CD4-positive, alpha-beta T cell treated with Interleukin-2 at 100 ng/mL for 4 hours (primary cell): Measurements from ENCODE around the gene SH3PXD2A.

ENCODE experiments used
- DNase-seq: peaks from one replicate; pipeline ENCODE4 v3.0.0-alpha.2; 2020; ENCODE audit warnings: low spot score

The SH3PXD2A gene

DNA sequence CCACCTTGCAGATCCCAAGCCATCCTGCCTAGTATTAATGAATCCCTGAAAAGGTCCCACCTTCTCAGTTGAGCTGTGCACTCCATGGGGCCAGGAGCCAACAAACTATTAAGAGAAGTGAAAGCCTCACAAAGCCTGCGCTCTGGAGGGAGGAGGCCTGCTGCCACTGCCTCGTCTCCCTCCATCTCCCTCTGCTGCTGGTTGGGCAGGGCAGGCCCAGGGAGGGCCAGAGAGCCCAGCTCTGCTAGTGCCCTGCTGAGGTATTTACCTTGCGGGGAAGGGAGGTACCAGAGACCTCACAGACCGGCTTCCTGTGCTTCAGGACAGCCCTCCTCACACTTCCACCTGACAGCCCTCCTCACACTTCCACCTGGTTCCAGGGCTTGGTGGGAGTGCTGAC lies 171.5 kb downstream of the SH3PXD2A start:
- DNase-seq = no peak

- DNase-seq = no peak
Observed at GRCh38 chr10:103682631-103683030, 172.7 kb downstream of the SH3PXD2A start.

DNA sequence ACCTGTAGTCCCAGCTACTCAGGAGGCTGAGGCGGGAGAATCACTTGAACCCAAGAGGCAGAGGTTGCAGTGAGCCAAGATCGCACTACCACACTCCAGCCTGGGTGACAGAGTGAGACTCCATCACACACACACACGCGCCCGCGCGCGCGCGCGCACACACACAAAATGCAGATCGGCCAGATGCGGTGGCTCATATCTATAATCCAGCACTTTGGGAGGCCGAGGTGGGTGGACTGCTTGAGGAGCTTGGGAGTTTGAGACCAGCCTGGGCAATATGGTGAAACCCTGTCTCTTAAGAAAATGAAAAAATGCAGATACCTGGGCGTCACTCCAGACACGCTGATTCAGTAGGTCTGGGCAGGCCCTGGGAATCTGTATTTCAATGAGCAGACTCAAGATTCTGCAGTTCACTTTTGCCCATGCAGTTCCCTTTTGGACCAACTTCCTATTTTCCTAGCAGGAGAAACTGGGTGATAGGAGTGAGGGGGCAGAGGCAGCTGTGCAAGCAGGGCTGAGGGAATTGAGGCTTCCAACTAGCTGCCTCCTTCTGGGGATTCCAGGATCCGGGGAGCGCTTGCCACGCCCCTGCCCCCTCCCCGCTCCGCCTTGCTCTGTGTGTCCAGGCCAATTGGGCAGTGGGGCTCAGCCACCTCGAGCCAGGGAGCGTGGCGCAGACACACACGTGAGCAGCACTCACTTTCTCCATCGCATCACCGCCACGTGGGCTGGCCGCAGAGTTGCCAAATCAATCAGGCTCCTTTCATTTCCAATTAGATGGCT lies 173.6 kb downstream of the SH3PXD2A start:
- no peak for DNase-seq

- no peak for DNase-seq
Observed at GRCh38 chr10:103680869-103681236, 174.5 kb downstream of the SH3PXD2A start.

- DNase-seq = no peak
Observed at GRCh38 chr10:103679096-103679790, 176.1 kb downstream of the SH3PXD2A start.

DNA sequence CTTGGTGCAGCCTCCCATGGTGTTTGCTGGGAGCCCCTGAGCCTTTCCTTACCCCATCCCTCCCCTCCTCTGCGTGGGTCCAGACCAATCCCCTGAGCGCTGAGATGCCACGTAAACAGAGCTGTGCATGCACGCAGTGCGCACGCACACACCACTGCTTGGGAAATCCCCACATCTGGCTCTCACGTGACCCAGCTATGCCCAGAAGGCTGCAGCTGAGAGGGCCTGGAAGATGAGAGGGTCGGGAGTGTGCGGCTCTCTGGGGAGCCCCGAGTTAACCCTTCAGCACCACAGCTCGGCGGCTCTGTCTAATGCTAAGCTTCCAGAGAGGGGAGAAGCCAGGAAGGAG lies 177.2 kb downstream of the SH3PXD2A start:
- peak; percentile 91 for DNase-seq

DNA sequence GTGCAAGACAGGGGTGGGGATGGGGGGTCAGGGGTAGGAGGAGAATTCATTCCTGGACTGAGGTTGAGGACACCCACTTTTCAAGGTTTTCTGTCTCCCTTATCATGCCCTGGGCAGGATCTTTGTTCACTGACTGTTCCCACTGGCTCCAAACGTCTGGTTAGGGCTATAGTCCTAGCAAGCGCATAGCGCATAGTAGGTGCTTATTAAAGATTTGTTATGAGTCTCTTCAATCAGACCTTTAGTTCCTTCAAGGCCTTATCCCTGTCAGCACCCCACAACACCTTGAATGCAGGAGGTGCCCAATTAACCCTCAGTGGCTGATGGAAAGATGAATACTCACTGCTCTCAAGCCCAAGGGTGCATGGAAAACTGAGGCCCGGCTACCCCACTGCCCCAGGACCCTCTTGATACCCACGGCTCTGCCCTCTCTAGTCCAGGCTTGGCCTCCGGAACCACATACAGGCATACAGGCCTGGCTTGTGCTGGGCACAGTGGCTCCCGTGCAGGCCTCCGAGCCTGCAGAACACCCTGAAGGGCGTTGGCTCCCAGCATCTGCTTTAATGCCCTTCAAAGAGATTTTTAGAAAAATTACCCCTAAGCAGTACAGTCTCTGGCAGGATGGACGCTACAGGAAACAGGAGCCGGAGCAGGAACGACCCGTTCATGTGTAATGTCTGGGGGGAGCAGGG lies 177.7 kb downstream of the SH3PXD2A start:
- DNase-seq = no peak

- no peak for DNase-seq
Observed at GRCh38 chr10:103676851-103677417, 178.4 kb downstream of the SH3PXD2A start.

DNA sequence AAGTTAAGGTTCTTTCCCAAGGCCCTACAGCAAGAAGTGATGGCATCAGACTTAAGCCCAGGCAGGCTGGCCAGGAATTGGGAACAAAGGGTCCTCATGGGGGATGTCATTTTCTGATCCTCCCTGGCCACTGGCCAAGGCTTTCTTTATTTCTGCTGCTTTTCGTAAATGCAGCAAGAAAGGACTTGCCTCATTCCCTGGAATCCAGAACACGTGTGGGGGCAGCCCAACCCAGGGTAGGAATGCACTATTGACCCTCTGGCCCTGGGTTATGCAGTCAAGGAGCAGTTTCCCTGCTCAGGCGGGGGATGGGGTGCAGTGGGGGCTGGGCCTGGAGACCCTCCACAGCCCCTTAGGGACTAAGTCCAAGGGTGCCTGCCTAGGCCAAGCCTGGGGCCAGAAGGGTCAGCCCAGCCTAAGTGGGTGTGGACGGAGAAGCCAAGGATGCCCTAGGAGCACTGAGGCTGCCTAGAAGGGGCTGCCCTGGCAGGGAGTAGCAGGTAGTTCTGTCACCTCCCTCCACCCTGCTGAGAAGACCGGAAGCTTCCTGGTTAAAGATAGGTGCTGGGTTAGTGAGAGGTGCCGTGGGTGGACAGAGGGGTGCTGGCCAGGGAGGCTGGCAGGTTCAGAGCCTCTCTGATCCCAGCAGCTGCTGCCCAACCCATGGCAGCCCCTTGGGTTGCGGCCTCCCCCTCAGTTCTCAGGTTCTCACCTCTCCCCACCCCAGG lies 179.2 kb downstream of the SH3PXD2A start:
- no peak for DNase-seq

GRCh38 chr10:103673606-103674005 lies 181.8 kb downstream of the SH3PXD2A start:
- no peak for DNase-seq

DNA sequence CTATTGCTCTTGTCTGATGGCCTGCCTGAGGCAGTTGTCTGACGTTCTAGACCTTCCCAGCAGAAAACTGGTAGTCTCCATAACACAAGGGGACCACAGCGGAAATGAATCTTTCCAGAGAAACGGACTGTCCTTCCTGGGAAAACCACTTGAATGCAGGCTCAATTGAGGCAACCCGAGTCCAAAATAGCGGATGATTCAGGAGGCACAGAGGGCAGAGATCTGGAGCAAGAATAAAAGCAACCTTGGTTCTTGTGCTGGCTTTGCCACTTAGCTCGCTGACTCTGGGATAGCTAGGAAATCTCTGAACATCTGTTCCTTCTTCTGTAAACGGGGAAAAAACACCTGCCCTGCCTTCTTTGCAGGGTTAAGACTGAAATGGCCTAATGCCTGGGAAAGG lies 183.0 kb downstream of the SH3PXD2A start:
- no peak for DNase-seq

GRCh38 chr10:103671126-103671895 lies 184.1 kb downstream of the SH3PXD2A start:
- no peak for DNase-seq

GRCh38 chr10:103669944-103670343 lies 185.4 kb downstream of the SH3PXD2A start:
- no peak for DNase-seq

GRCh38 chr10:103669243-103669929 lies 186.0 kb downstream of the SH3PXD2A start:
- DNase-seq = peak; percentile 26

DNA sequence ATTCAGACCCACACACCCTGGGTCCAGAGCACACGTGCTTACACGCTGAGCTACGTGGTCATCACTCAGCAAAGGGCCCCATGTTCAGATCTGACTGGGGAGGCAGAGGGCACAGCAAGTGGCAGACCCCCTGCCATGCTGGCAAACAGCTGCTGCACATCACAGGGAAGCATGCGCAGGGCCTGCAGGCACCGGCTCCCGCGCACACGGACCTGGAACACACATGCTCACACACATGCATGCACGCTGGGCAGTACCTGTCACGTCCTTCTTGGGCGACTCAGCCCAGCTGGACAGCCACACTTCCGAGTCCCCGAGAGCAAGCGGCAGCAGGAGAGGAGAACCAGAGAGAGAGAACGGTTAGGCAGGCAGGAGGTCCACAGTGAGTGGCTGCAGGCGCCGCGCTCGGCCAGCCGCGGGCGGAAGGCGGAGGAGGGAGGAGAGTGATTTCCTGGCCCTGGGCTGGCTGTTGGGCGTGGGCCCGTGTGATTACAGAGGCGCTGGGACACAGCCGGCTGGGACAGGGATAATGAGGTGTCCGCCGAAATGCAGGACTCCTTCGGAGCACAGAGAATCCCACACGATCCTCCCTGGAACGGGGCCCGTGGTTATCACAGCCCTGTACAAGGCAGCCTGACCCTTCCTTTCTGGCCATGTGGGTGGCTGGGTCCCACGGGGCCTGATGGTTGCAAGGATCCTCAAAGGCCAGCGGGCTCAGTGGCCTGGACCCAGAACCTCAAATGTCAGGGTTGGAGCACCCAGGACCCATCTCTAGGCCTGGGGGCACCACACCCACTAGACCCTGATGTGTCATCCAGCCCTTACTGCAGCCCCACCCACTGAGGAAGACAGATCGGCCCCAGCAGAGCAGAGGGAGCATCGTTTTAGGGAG lies 186.8 kb downstream of the SH3PXD2A start:
- DNase-seq = peak; percentile 22

- no peak for DNase-seq
Observed at GRCh38 chr10:103667356-103667755, 188.0 kb downstream of the SH3PXD2A start.

- DNase-seq = no peak
Observed at GRCh38 chr10:103666762-103667150, 188.6 kb downstream of the SH3PXD2A start.

DNA sequence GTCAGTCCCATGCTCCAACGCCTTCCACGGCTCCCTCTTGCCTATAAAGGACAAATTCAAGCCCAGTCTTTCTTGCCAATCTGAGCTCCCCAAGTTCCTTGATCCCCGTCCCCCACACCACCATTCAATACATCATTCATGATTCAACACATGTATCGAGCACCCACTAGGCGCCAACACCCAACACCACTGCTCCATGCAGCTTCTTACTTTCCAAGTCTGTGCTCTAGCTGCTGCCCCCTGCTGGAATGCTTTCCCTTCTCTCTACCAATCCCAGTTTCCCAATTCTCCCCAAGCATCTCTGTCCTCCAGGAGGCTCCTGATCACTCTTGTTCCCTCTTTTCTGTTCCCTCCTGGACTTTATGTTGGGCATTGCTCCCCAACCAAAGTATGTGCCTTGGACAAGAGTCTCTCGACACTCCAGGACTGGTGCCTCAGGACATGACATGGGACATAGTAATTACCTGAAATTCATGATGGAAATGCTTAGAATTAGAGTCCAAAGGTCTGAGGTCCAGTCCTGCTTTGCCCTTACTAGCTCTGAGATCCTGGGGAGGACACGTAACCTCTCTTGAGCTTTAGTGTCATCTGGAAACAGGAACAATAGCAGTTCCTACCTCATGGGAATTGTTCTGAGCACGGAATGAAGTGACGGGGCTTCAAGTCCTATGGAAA lies 189.2 kb downstream of the SH3PXD2A start:
- no peak for DNase-seq
